GM18873 (cell line): ENCODE data around the gene GPR153.

ENCODE experiments used
- ATAC-seq: cut with Tn5 transposase; IDR thresholded peaks from one replicate; pipeline ENCODE4 v1.9.1; 2021; ENCODE audit warnings: mild to moderate bottlenecking, moderate library complexity, moderate number of reproducible peaks; ENCODE audit not compliant: unreplicated experiment, low FRiP score

Gene GPR153

DNA sequence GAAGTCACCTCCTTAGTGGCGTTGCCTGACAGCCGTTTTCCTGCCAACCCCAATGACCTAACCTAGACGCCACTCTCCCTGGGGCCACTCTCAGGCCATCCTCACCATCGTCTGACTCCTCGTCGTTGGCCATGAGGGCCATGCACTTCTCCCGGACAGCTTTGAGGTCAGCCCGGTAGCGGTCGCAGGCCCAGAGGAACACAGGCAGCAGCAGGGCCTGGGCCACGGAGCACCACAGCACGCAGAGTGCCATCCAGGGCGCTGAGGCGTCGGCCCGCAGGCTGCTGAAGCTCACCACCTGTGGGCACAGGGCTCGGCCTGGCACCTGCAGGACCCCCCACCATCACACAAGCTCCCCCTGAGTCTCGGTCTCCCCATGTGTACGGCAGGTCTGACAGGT is 9.7 kb downstream of the GPR153 start:
- ATAC-seq, result no peak

DNA sequence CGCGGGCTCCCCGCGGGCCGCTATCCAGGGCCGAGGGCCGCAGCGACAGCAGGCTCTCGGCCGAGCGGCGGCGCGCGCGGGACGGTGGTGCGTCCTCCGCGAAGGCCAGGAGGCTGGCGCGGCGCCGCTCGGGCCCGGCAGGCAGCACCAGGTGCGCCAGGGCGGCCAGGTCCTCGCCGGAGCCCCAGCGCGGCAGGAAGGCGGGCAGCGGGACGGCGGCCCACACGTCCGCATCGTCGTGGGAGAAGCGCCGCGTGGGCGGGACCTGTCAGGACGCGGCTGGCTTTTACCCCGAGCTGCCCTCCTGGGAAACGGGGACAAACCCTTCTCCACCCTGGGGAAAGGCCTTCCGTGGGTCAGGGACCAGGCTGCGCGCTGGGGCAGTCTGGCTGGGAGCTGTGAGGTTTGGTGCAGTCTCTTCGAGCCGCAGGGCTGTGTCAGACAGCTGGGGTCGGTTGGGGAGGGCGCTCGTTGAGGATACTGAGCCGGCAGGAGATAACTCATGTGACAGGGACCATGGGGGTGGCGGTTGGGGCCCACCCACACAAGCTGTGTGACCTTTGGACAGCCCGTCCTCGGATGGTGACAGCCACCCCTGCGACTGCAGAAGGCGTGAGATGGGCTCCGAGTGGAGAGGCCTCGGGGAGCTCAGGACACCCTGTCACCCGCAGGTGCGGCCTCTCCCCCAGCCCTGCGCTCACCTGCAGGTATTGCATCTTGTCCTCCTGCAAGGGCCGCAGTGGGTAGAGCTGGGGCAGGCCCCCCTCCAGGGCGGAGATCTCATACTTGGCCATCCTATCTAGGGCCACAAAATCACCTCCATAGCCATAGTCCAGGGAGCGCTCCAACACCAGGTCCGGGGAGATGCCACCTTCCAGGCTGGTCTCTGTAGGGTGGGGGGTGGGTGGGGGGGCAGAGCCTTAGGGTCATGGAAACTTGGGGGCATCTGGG is 10.9 kb downstream of the GPR153 start:
- ATAC-seq, result no peak

- ATAC-seq, result no peak
Measured at GRCh38 chr1:6248932-6249738, 11.8 kb downstream of the GPR153 start.

- no peak for ATAC-seq
Measured at GRCh38 chr1:6248161-6248776, 12.6 kb downstream of the GPR153 start.

DNA sequence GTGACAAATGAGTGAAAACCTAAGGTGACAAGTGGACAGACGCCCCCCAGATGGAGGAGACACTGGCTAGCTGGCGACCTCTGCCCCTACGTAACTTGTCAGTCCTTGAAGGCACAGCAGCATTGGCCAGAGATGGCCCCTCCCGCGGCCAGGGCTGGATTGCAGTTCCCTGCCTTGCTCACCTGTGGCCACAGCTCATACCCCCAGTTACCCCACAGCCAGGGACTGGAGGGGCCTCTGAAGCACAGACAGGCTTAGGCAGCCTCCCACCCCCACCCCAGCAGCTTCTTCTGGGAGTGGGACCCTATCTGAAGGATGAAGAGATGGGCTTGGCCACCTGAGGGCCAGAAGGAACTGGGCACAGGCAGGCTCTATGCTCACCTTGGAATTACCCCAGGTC is 13.2 kb downstream of the GPR153 start:
- ATAC-seq, result no peak

DNA sequence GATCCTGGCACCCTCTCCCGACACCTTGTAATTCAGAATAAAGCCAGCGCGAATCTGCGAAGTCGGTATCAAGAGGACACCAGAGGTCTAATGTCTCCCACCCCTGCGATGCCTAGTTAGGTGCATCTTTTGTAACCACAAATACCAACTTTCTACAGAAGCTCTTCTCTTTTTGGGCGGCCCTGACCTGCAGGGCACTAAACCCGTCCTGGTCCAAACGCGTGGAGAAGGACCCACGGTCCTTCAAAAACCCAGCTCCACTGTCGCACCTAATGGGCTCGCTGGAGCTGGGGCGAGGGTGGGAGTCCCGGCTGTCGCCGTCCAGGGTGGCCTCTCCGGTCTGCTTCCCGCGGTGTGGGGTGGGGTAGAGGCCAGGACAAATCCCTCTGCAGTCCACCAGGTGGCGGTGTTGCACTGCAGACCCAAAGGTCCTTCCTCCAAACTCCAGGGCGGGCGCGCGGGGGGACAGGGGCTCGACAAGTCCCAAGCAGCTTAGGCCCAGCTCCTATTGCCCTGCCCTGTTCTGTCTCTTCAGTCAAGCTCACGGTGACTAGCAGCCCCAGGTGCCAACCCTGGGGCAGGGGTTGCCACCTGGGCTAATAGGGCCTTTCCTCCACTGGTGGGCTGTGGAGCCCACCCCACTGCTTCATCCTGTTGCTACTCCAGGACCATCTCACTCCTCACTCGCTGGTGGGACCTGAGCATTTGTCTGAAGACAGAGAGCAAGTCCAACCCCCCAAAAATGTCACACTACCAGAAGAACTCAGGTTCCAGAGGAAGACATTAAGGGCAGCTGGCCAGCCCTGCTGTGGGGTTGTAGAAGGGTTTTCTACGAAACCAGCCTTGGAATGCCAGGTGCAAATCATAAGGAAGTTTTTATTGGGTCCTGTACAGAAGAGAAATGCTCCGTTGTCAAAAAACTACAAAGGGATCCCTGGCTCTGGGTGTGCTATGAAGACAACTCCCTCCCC is 14.1 kb downstream of the GPR153 start:
- no peak for ATAC-seq

- no peak for ATAC-seq
Measured at GRCh38 chr1:6245869-6246496, 14.9 kb downstream of the GPR153 start.

DNA sequence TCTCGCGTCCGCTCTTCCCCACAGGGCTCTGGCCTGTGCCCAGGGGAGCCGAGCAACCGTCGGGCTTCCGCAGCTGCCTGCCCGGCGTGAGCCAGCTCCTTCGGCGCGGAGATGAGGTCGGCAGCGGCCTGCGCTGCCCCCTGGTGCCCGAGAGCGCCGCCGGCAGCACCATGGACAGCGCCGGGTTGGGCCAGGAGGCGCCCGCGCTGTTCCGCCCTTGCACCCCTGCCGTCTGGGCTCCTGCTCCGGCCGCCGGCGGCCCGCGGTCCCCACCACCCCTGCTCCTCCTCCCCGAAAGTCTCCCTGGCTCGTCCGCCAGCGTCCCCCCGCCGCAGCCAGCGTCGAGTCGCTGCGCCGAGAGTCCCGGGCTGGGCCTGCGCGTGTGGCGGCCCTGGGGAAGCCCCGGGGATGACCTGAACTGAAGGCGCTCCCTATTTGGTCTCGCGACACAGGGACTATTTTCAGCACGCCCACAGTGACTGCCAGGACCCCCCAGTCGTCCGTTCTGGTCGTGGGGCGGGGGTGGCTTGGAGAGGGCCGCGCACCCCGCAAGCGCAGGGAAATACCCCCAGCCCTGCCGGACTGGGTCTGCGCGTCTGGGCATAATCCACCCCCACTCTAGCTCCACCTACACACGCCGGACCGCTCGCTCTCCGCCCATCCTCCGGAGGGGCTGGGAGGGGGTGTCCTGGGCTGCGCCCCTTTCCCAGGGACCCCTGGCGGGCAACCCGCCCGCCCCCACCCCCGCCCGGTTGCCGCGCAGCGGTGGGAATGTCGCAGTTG is 15.6 kb downstream of the GPR153 start:
- ATAC-seq, result no peak

DNA sequence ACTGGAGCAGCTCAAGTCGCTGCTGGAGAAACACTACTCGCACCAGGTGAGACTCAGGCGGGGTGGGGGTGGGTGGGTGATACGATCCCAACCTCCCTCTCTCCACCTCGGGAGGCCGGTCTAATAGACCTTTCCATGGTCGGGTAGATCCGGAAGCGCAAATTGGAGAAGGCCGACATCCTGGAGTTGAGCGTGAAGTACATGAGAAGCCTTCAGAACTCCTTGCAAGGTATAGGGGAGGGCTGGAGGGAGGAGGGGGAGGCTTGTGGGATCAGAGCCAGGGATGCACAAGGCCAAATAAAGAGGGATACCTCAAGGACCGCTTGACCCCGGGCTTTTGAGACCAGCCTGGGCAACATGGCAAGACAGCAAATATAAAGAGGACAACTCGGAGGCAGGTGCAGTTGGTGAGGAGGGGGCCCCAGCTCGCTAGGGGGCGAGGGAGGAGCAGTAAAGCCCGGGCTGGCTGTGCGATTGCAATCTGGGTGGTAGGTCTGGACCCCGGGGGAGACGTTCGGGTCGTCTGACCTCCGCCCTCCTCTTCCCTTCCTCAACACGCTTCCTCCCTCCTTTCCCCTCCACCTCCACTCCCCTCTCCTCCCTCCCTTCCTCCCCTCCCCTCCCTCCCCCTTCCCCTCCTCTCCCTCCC is 16.4 kb downstream of the GPR153 start:
- no peak for ATAC-seq

GRCh38 chr1:6243993-6244392 is 16.9 kb downstream of the GPR153 start, which contains the start of gene HES3:
HES3 (plus strand) TSS chr1:6244179; CDS start chr1:6244366, 187 bp downstream.
- no peak for ATAC-seq

GRCh38 chr1:6243053-6243834 is 17.7 kb downstream of the GPR153 start:
- no peak for ATAC-seq

GRCh38 chr1:6241887-6242740 is 18.8 kb downstream of the GPR153 start:
- no peak for ATAC-seq

- no peak for ATAC-seq
Measured at GRCh38 chr1:6241107-6241886, 19.6 kb downstream of the GPR153 start.

DNA sequence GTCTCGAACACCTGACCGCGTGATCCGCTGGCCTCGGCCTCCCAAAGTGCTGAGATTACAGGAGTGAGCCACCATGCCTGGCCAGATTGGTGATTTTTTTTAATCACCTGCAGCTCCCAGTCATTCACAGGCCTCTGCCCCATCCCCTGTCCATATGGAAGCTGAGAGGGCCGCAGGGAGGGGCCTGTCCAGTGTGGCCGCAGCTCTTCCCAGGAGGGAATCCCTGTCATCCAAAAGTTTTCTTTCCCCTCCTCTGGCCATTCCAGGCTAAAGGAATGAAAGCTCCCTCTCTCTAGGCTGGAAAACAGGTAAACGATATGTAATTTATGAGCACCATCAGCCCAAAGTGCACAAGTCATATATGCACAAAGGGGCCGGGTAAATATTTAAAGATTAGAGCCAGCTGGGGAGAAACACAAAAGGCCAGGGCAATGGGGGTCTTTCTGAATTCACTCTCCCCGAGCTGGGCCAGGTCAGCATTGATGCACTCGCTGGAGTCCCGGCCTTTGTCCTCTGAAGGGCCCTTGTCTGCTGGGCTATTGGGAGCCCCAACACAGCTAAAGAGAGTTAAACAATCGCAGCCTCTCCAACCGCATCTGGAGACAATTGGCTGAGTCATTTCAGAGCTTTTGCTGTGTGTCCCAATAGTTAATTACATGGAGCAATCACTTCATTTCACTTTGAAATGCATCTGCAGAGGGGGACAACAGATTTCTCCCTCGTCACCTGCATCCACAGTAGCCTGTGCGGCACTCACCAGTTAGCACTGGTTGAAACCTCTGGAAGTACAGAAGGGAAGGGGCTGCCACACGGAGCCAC is 20.7 kb downstream of the GPR153 start:
- no peak for ATAC-seq

DNA sequence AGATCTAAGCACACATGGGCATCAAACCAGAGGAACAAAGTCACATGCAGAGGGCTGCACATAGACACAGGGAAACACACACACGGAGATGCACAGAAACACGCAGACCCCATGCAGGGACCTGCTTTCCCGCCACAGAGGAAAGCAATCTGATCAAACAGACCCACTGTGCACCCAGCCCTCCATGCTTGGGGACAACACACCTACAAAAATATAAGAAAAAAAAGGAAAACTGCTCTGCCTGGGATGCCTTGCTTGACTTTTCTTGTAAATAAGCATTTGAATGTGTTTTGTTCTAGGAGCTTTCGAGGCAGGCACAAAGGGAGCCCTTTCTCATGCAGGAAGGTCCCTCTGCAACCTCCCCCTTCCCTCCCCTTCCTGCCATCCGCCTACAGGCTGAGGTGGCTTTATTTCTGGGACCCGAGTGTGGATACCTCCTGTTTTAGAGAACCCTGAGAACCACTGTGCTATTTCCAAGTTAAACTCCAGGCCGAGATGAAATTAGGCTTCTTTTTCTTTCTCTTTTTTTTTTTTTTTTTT is 21.6 kb downstream of the GPR153 start:
- ATAC-seq, result no peak
